Pulmonary artery endothelial cell (primary cell): ENCODE data around the gene RGS19. TPM values are rescaled to one million over a fixed set of nuclear protein-coding genes. Genes with fewer than 3 reads are reported as not detected.

ENCODE experiments used
- DNase-seq: peaks from one replicate; pipeline ENCODE4 v3.0.0-alpha.2; 2011; ENCODE audit warnings: low read depth, low spot score
- total RNA-seq: library from RNA; depleted of rRNA; stranded (reverse); fragments of >200 nt; gene quantifications from 2 replicates; pipeline ENCODE4 v1.2.3, GENCODE V29; 2014

The RGS19 gene
- total RNA-seq, 1 donor from 2014 or later, result 19.1 TPM

DNA sequence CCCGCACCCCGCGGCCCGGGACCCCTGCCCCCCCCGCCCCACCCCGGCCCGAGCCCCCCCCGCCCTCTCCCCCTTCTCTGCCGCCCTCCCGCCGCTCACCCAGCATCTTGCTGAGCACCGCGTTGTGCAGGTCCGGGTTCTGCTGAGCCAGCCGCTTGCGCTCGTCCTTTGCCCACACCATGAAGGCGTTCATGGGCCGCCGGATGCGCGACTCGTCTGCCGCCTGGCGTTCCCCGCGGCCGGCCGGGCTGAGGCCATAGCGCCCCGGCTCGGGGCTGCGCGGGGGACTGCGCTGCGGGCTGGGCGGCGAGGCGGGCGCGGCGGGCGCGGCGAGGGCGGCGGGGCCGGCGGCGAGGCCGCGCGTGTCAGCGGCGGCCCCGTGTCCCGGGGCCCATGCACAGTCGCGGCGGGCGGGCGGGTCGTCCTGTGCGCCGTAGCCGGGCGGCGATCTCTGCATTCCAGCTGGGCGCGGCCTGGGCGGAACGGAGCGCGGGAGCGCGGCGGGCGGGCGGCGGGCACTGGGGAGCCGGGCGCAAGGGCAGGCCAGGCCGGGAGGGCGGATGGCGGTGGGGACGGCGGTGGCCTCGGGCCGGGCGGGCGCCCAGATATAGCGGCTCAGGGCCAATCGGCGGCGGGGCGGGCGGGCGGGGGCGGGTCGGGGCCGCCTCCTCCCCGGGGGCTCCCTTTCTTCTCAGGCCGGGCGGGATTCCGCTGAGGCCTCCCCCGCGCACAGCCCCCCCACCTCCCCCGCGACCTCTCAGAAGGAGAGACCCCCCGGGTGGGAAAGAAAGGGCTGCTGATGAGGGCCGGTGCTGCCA lies 30.0 kb downstream of the RGS19 start, which contains the start of gene SOX18:
Gene SOX18, minus strand, starts transcription at position 580 of the 818 bp plus-strand sequence. Its CDS starts 123 bp downstream, at position 457.
- no peak for DNase-seq

DNA sequence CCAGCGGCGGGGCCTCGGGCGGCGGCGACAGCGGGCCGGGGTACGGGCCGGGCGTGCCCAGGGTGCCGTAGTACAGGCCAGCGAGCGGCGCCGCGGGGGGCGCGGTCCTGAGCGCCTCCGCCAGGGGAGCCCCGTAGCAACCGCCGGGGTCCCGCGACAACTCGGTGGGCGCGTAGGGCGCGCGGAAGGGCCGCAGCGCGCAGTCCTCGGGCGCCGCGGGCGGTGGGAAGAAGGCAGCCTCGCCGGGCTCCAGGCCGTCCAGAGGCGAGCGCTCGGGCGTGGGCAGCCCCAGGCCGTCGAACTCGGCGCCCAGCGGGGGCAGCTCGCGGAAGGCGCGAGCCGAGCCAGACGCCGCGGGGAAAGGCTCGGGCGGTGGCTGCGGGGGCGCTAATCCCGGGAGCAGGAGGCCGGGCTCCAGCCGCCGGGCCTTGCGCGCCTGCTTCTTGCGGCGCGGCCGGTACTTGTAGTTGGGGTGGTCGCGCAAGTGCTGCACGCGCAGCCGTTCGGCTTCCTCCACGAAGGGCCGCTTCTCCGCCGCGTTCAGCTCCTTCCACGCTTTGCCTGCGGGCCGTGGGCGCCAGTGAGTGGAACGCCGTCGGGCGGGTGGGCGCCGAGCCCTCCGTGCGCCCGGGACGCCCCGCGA lies 30.8 kb downstream of the RGS19 start:
- no peak for DNase-seq

DNA sequence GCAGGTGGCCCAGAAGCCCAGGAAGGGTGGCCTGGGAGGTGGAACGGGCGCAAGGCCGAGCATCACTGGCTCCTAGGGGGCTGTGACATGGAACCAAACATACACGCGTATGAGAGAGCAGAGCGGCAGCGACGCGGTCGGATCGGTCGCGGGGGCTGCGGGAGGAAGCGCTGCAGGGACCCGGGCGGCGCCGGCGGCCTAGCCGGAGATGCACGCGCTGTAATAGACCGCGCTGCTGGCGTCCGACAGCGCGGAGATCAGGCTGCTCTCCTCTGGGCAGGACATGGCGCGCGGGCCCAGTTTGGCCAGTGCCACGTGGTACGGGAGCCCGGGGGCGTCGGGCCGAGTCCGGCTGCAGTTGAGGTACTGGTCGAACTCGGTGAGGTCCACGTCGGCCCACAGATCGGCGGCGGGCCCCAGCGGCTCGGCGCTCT lies 31.3 kb downstream of the RGS19 start:
- DNase-seq, result no peak

DNA sequence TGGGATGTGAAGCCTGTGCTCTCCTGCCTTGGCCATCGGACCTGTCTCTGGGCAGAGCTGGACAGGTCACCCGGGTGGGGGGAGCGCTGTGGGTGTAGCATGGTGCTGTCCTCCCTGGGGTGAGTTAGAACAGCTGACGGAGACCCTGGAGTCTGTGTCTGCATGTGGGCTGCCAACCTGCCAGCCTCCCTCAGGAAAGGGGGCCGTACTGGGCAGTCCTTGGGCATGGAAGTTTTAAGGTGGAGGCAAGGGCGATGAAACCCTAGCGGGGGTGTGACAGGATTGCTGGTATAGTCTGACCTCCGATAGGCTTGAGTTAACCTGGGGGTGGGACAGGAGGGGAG lies 32.3 kb downstream of the RGS19 start:
- DNase-seq, result no peak

DNA sequence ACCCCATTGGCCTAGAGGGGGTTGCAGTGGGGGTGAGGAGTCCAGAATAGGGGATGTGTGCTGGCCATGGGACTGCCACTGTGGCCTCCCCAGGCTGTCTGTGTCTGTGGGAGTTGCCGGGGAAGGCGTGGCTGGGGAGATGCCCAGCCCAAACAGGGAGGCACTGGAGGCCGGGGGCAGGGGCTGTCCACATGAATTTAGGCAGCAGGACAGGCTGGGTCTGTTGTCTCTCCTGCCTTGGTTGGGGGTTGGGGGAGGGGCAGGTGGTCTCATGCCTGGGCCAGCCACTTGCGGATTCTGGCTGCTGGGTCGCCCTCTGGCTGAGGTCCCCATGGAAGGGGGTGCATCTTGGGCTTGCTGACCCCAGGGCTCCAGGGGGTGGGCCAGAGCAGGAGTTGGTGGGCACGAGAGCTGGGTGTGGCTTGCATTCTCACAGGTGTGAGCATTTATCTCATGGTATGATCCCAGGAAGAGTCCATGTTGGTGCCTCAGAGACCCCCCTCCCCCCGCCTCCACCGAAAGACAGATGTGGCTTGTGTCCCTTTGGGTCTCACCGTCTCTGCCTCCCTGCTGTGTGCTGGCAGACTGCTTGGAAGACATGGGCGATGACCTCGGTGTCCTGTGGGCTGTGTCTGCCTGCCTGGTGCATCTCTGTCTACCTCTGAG lies 33.8 kb downstream of the RGS19 start:
- DNase-seq, result no peak

DNA sequence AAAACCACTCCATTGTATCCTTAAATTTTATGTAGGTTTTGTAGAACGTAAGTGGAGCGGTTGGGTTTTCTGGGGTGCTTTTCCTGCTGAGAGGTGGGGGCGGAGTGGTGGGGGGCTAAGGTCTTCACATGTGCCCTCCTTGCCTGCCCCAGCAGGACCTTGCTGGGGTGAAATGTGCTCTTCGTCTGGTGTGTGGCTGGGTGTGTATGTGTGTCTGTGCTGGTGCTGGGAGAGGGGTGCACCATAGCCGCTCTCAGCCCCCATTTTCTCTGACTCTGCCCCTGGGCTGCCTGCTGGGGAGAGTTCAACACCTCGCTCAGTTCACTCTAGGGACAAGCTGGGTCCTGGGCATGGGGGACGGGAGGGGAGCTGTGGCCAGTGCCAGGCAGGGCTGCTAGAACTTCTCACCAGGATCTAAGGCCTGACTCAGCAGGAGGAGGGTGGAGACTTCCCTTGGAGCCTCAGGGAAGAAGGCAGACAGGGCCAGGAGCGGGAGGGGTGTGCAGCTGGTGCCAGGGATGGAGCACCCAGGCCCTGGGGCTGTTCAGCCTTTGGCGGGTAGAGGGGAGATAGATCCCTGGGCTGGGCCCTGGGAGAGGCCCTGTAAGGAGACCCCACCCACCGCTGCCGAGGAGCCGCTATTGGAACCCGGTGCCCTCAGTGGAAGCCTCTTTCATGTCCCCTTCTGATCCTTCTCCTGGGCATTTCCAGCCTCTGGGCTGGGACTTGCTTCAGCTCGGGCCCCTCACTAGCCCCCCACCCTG lies 34.7 kb downstream of the RGS19 start:
- peak; percentile 72 for DNase-seq

DNA sequence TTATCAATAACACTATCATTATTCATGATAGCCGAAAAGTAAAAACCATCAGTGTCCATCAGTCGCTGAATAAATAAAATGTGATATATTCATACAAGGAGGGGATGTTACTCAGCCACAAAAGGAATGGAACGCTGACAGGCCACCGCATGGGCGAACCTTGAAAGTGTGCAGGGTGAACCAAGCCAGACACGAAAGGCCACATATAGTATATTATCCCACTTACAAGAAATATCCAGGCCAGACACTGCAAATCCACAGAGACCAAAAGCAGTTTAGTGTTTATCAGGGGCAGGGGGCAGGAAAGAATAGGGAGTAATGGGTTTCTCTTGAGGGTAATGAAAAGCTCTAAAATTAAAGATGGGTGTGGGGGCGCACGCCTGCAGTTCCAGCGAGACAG lies 35.5 kb downstream of the RGS19 start:
- DNase-seq, result no peak

DNA sequence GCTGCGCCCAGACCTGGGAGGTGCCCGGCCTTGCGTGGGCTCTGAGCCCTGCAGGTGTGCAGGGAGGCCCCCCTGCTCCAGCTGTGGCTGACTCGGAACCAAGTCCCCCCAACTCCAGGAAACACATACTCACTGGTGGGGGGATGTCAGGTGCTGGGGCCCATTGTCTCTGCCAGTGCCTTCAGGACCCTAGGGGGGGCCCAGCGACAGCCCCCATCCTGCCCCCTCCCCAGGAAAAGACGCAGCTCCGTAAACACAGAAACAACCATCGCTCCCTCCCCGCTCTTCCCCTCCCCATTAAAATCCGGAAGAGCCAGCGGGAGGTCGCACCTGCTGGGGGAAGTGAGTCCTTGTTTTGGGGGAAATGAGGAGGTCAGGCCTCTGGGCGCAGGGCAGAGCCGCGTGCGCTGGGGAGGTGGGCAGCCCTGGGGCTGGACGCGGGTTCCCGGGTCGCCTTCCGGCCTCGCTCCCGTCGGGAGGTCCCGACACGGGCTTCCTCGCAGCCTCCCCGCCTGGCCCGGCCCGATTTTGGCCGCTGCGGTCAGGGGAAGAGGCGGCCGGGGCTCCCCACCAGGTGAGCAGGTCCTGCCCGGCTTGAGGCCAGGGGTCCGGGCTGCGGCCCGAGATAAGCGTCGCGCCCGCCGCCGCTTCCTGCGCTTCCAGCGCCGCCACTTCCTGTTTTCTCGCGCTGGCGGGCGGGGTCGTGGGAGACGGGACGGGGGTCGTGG lies 37.1 kb downstream of the RGS19 start:
- no peak for DNase-seq

DNA sequence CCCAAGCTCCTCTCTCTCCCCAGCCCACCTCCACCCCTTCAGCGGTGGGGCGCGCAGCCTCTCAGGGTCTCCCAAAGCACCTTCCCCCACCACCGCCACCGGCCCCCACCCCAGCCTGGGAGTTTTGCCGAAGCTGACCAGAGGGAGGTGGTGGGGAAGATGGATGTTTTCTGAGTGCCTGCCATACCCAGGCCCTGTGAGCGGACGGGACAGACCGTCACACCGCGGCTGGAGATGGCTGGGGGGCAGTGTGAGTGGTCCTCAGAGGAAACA lies 37.6 kb downstream of the RGS19 start:
- DNase-seq, result no peak

DNA sequence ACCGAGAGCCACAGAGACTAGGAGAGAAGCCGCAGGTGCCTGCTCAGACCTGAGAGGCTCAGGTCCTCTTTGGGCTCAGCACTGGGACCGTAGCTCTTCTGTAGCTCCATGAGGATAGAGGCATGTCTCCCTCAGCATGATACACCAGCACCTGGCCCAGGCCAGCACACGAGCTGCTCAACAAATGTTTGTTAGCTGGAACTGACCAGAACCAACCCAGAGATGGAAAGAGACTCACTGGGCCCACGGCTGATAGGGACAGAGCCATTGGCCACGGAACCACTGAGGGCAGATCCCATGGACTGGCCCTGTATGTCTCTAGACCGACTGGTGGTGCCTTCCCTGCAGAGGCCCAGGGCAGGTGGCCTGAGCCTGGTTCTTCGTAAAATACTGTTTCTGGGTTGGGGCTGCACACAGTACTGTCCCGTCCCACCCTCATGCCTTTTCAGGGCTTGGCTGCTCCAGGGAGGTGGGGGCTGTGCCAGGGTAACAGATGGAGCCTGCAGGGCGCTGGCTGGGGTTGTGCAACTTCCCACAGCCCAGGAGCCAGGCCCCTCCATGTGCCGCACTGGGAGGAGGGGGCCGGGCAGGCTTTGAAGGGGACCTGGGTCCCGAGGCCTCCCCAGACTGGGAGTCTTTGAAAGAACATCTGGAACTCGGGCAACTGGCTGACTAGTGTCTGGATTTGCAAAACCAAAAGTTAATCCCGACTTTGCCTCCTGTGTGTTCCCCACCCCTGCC lies 38.1 kb downstream of the RGS19 start:
- no peak for DNase-seq

DNA sequence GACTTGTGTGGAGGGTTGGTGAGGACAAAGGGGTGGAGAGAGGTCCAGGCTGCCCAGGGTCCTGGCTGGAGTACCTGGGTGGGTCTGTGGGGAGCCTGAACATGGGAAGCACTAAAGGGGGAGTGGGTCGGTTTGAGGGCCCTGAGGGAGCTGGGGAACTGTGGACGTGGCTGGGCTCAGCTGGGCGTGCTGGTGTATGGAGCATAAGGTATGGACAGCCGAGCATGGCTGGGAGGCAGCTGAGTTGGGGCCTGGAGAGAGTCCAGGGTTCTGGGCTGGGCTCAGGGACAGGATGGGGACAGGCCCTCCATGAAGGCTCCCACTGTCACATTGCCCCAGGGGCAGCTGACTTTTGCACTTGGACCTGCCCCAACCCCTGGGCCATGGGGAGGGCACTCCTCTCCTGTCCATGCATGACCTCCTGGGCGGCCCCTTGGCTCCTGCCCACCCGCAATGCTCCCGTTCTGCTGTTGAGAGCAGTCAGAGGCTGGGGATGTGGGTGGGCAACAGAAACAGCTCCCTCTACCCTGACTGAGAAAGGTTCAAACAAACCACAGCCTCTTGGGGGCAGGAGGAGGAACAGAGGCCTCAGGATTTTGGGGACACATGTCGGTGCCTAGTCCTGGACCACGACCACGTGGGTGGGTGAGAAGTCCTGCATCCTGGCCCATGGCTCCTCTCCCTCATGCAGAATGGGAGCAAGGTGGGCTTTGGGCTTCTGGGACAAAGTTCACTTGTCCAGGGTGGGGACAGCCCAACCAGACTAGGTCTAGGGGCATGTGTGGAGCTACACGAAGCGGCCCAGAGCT lies 38.9 kb downstream of the RGS19 start:
- DNase-seq, result no peak

DNA sequence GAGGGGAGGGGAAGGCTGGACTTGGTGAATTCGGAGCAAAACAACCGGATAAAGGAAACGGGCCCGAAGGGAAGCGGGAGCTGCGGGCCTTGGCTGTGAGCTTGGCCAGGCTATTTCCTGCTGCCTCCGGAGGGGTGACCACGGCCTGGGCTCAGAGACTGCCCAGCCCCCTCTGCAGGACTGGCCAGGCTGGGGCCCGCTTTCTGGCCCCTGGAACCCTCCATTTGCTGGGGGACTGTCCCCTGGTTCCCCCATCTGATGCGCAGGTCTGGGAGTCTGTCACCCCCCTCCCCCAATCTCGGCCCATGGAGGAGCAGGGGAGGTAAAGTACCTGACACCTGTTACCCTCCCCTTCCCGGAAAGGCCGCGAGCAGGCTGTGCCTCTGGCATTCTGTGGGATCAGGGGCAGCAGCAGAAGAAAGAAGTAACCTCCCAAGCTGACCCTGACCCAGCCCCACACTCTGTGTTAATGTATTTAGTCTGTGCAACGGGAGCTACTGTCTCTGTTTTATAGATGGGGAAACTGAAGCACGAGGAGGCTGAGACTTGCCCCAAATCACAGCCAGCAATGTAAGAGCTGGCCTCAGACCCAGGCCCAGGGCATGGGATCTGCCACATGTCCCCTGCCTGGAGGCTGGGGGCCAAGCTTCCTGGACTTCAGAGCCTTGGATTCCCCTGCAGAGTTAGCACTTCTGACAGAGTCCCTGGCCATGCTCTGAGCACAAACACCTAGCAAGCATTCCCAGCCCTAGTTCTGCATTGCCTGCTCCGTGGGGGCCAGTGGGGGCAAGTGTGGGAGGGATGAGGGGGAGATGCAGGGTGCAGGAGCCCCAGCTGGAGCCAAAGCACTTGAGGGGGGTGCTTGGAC lies 39.8 kb downstream of the RGS19 start:
- no peak for DNase-seq

DNA sequence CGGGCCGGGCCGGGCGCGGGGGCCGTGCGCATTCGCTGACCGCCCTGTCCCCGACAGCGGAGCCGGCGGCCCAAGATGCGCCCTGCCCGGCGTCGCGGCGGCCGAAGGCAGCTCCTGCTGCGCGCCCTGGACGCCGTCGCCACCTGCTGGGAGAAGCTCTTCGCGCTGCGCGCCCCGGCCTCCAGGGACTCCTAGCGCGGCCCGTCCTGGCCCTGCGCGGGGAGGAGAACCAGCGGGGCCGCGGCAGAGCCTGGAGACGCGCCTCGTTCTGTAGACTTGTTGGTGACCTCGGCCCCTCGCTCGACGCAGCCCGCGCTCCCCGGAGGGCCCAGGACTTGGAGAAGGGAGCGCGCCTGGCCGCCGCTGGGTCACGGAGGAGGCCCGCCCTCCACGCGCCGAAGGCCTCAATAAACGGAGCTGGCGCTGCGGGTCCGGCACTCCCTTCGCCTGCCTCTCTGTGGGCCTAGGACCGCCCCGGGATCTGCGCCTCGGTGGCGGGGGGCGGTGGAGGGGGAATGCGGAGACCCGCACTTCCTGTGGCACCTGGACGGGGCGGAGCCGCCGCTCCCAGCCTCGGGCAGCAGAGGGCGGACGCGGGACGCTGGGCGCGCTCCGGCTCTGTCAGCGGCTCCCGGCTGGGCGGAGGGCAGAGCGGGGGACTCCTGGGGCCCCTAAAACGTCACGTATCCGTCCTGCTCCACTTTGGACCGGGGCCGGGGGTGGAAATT lies 40.6 kb downstream of the RGS19 start:
- DNase-seq, result peak; percentile 84

DNA sequence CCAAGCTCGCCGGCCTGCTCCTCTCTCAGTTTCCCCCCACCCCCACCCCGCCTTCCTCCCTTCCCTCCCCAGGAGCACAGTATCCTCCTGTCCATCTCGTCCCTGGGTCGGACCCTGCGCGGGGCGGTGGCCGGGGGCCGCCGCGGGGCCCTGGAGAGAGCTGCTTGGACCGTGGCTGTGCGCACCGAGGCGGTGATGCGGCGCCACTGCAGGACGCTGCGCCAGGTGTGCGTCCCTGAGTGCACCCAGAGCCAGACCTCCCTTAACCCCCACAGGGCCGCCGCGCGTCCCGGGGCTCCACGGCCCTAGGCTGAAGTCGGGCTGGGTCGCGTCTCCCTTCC lies 41.1 kb downstream of the RGS19 start:
- DNase-seq, result no peak

DNA sequence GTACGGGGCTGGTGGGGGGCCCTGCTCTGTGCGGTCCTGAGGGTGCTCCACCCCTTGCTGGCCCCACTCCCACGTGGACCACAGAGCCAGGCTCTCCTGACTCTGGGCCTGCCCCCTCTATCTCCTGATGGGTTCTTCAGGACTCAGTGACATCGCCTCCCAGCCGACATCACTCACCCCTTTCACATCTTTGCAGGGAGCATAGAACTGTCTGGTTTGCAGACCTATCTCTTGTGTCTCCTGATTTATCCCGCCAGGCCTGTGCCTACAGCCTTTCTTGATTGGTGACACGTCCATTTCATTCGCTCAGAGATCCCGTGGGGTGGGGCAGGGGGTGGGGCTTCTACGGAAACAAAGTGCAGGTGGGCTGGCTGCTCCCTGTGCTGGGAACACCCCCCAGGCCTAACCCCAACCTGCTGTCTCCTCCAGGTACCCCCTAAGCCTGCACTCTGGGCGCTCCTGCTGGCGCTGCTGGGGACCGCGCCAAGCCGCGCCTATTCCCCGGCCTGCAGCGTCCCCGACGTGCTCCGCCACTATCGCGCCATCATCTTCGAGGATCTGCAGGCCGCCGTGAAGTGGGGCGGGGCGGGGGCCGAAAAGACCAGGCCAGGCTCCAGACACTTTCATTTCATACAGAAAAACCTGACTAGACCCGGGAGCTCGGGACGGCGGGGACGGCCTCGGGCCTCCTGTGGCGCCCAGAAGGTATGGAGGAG lies 41.7 kb downstream of the RGS19 start:
- no peak for DNase-seq

DNA sequence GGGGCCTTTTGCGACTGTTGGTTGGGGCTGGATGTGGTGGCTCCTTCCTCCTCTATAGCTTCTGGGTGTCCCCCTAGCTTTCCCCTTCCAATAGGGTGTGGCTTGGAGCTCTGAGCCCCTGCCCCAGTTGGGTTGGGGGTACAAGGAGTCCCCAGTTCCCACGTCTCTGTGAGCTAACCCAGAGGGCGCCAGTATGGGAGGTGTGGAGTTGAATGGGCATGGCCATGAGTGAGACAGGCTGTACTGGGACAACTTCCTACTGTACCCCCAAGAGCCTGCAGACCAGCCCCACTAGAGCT lies 42.2 kb downstream of the RGS19 start:
- no peak for DNase-seq

DNA sequence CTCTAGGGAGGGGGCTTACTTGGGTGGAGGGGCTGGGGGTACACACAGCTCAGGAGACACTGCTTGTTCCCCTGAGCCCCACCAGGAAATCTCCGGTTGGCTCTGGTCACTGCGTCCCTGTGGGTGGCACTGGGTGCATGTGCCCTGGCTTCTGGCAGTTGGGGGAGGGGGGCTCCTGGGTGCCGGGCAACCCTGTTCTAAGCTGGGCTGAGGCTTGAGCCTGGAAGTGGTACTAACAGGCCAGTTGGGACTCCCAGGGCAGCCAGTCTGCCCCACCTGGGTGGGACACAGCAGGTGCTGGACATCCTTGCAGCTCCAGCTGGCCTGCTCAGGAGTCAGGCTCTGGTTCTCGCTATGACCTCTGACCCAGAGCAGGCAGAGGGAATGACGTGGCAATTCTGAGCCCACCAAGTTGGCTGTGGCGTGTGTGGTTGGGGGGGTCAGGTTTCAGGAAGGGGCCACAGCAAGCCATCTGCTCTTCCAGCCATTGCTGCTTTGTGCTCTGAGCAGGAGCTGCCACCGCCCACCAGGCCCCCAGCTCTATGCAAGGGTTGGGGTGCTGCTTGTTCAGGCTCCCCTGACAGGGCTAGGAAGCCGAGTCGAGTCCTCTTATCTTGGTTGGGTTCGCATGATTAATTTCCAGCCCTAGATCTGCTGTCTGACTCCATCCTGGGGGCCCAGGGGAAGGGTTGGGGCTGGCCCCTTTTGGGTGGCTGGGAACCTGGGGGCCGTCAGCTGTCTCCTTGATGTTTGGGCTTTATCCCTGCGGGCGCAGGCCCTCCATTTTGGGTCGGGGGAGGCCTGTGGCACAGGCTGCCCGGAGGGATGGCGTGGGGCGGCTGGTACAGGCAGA lies 42.7 kb downstream of the RGS19 start:
- DNase-seq, result no peak
